ENCODE measurements around the gene SVIL. TPM values are rescaled to one million over a fixed set of nuclear protein-coding genes. Genes with fewer than 3 reads are reported as not detected.
"Not testable (repeated sequence)": the region's sequence is repeated elsewhere in the genome, so short reads cannot be mapped to it uniquely, and the experiment has no call there.

Gene SVIL
- total RNA-seq, 1 experiment from 2014 or later: 0.94 TPM

GRCh38 chr10:29516309-29516932, 118.3 kb downstream of the SVIL start:
- not testable (repeated sequence) for DNase-seq (ENCODE audit: low read depth)

- DNase-seq (ENCODE audit: low read depth): not testable (repeated sequence)
Observed at GRCh38 chr10:29515879-29516278, 118.9 kb downstream of the SVIL start.

- not testable (repeated sequence) for DNase-seq (ENCODE audit: low read depth)
Observed at GRCh38 chr10:29515104-29515503, 119.7 kb downstream of the SVIL start.

GRCh38 chr10:29514306-29514705, 120.5 kb downstream of the SVIL start:
- DNase-seq (ENCODE audit: low read depth): no peak

GRCh38 chr10:29512425-29512974, 122.3 kb downstream of the SVIL start:
- peak; percentile 50 for DNase-seq (ENCODE audit: low read depth)

- DNase-seq (ENCODE audit: low read depth): not testable (repeated sequence)
Observed at GRCh38 chr10:29511806-29512205, 123.0 kb downstream of the SVIL start.

- not testable (repeated sequence) for DNase-seq (ENCODE audit: low read depth)
Observed at GRCh38 chr10:29510483-29511157, 124.2 kb downstream of the SVIL start.

- DNase-seq (ENCODE audit: low read depth): no peak
Observed at GRCh38 chr10:29508554-29509244, 126.1 kb downstream of the SVIL start.

GRCh38 chr10:29507750-29508149, 127.0 kb downstream of the SVIL start:
- DNase-seq (ENCODE audit: low read depth): not testable (repeated sequence)

- not testable (repeated sequence) for DNase-seq (ENCODE audit: low read depth)
Observed at GRCh38 chr10:29506324-29506921, 128.3 kb downstream of the SVIL start.

GRCh38 chr10:29502351-29502750, 132.4 kb downstream of the SVIL start:
- no peak for DNase-seq (ENCODE audit: low read depth)

- DNase-seq (ENCODE audit: low read depth): peak; percentile 88
Observed at GRCh38 chr10:29501692-29502091, 133.1 kb downstream of the SVIL start.

GRCh38 chr10:29499993-29500537, 134.7 kb downstream of the SVIL start:
- DNase-seq (ENCODE audit: low read depth): no peak

GRCh38 chr10:29496341-29497162, 138.2 kb downstream of the SVIL start:
- peak; percentile 52 for DNase-seq (ENCODE audit: low read depth)

GRCh38 chr10:29495366-29495765, 139.4 kb downstream of the SVIL start:
- no peak for DNase-seq (ENCODE audit: low read depth)

GRCh38 chr10:29493697-29494096, 141.1 kb downstream of the SVIL start:
- no peak for DNase-seq (ENCODE audit: low read depth)

GRCh38 chr10:29492774-29493173, 142.0 kb downstream of the SVIL start:
- DNase-seq (ENCODE audit: low read depth): no peak

- DNase-seq (ENCODE audit: low read depth): no peak
Observed at GRCh38 chr10:29491918-29492317, 142.9 kb downstream of the SVIL start.

- DNase-seq (ENCODE audit: low read depth): not testable (repeated sequence)
Observed at GRCh38 chr10:29490781-29491280, 143.9 kb downstream of the SVIL start.

- peak; percentile 14 for DNase-seq (ENCODE audit: low read depth)
Observed at GRCh38 chr10:29488471-29488870, 146.3 kb downstream of the SVIL start.

- DNase-seq (ENCODE audit: low read depth): not testable (repeated sequence)
Observed at GRCh38 chr10:29487884-29488266, 146.9 kb downstream of the SVIL start.

All from M059J (cell line).